WI38 (cell line): ENCODE results near the gene SFSWAP.
"Not testable (repeated sequence)": the region's sequence is repeated elsewhere in the genome, so short reads cannot be mapped to it uniquely, and the experiment has no call there.

Experiments used
- H3K4me3 ChIP-seq: 2 replicates; pipeline ENCODE4 v1.5.1; 2011; ENCODE audit warnings: low read depth, mild to moderate bottlenecking, control low read depth, low read length
- TF ChIP-seq, protein P1 (sequence below): IDR thresholded peaks from 2 replicates; pipeline ENCODE4 v1.5.1; 2012; ENCODE audit warnings: low read depth, mild to moderate bottlenecking, control low read depth, low read length

SFSWAP gene

DNA sequence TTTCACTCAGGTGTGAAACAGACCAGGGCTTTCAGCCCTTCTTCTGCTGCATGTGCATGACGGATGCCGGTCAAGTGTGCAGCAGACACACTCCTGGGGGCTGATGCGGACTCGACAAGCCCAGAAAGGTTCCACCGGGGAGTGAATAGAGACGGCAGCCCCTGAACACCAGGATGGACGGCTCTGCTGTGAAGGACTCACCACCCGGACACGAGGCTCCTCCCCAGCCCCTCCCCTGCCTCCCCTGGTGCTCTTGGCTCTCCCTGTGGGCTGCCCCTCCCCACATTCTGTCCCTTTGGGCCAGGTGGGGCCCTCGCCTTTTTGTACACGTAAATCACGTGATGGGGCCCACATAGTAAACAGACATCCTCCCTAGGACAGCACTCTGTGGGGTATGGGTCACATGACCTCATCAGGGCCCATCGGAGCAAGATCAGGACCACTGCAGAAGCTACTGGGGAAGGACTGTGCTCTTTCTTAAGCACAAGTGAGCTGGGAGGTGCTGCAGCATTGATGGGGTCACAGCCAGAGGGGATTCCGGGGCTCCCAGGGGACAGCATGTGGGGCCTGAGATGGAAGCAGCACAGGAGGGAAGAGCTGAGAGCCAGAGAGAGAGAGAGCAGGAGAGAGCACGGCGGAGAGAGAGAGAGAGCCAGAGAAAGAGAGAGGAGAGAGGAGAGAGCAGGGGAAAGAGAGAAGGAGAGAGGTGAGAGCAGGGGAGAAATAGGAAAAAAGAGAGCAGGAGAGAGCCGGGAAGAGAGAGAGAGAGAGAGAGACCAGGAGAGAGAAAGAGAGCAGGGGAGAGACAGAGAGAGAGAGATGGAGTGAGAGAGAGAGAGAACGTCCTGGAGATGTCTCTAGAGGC lies 30.3 kb upstream of the SFSWAP start:
- not testable (repeated sequence) for H3K4me3 ChIP-seq

DNA sequence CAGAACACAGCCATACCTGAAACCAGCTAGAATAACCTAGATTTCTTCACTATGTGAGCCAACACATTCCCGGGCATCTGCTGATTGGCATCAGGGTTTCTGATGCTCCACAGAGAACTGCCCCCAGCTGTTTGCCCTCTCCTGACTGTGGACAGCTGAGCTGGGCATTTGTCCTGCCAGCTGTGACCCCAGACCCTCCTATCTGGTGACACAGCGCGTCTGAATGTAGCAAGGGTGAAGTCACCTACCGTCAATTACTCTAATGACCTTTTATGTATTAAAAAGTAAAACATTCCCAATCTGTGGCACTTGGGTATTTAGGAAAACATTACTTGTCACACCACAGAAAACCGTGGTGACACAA lies 29.7 kb upstream of the SFSWAP start:
- TF ChIP-seq, protein P1, sequence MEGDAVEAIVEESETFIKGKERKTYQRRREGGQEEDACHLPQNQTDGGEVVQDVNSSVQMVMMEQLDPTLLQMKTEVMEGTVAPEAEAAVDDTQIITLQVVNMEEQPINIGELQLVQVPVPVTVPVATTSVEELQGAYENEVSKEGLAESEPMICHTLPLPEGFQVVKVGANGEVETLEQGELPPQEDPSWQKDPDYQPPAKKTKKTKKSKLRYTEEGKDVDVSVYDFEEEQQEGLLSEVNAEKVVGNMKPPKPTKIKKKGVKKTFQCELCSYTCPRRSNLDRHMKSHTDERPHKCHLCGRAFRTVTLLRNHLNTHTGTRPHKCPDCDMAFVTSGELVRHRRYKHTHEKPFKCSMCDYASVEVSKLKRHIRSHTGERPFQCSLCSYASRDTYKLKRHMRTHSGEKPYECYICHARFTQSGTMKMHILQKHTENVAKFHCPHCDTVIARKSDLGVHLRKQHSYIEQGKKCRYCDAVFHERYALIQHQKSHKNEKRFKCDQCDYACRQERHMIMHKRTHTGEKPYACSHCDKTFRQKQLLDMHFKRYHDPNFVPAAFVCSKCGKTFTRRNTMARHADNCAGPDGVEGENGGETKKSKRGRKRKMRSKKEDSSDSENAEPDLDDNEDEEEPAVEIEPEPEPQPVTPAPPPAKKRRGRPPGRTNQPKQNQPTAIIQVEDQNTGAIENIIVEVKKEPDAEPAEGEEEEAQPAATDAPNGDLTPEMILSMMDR, result no peak
- H3K4me3 ChIP-seq, result no peak overlapping the region

DNA sequence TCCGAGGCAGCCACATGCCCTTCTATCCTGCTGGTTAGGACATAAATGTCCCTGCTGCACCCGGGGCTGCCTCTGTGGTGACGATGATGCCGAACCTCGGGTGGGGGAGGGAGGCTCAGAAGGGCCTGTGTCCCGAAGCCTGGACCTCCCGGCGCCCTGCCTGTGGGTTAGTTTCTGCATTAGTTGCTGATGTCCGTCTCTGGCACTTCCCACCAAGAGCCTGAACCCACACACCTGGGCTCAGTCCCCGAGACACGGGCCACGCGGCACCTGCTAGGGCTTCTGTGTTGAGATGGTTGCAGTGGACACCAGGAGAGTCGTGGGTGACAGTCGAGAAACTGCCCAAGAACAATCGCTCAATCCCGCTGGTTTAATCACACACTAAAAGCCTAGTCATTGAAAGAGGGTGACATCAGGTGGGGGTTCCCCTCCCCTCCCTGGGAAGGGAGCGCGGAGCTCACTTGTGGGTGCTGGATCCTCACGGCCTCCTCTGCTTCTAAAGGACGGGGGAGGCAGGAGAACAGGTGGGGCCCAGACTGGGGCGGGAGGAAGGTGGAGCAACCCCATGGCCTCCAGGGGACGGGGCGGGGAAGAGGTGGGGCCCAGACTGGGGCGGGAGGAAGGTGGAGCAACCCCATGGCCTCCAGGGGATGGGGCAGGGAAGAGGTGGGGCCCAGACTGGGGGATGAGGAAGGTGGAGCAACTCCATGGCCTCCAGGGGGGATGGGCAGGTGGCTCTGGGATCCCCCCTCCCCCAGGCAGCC lies 29.0 kb upstream of the SFSWAP start:
- not testable (repeated sequence) for H3K4me3 ChIP-seq

DNA sequence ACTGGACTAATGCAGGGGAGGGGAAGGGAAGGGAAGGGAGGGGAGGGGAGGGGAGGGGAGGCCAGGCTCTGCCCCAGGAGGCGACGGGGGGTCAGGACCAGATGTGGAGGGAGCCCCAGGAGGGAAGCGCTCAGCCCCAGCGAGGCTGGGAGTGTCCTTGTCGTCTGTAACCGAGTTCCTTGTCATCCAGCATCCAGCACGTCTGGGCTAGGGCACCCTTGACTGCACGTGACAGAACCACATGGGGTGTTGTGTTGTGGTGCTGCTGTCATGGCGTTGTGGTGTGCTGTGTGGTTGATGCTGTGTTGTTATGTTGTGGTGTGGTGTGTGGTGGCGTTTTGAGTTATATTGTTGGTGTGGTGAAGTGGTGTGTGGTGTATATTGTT lies 28.4 kb upstream of the SFSWAP start:
- no peak overlapping the region for H3K4me3 ChIP-seq
- TF ChIP-seq, protein P1, result no peak

DNA sequence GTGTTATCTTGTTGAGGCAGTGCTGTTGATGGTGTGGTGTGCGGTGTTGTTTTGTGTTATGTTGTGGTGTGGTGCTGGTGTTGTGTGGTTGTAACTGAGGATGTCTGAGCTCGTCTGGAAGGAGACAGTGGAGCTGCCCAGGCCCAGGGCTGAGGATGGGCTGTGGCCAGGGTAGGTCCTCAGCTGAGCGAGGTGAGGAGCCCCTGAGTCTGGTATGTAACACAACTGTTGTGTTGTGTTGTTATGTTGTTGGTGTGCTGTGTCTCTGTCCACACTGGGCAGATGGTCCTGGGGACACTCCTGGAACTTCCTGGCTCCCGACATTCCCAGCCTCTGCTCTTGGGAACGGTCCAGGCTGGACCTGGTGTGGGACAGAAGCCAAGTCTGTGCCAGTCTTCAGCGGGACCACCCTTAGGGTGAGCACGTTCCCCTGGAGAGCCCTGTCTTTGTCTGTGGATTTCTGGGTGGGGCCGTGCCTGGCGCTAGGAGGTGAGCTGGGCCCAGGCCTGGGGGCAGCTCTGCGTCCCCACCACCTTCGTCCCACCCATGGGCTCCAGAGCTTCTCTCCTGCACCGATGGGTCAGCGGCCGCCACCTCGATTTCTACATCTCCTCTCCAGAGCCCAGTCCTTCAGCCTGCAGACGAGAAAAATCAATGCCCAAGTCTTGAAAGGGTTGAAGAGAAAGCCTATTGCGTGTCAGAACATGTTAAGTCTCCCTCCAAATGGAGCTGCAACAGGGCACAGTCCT lies 27.4 kb upstream of the SFSWAP start:
- no peak overlapping the region for H3K4me3 ChIP-seq
- TF ChIP-seq, protein P1, result no peak

DNA sequence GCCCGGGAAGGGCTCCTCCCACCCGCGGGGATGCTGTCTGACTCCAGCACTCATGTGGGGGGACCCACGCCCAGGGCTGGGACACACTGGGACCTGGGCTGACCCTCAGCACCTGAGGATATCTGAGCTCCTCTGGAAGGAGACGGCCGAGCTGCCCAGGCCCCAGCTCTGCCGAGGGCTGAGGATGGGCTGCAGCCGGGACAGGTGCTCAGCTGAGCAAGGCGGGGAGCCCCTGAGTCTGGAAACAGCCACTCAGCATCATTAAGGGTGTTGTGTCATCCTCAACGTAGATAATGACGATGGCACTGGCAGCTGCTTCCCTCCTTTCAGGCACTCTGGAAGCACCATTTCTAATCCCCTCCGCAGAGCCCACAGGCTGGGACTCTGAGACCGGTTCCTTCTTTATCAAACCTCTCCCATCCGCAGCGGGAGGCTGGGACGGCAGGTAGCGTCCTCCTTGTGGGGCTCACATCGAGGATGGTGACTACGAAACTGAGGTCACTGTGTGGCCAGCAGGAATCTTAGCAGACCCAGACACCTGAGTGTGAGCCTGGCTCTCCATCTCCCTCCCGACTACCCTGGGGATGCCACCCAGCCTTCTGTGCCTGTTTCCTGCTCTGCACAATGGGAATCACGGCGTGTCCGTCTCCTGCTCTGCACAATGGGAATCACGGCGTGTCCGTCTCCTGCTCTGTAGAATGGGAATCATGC lies 26.7 kb upstream of the SFSWAP start:
- TF ChIP-seq, protein P1, result no peak
- no peak overlapping the region for H3K4me3 ChIP-seq

DNA sequence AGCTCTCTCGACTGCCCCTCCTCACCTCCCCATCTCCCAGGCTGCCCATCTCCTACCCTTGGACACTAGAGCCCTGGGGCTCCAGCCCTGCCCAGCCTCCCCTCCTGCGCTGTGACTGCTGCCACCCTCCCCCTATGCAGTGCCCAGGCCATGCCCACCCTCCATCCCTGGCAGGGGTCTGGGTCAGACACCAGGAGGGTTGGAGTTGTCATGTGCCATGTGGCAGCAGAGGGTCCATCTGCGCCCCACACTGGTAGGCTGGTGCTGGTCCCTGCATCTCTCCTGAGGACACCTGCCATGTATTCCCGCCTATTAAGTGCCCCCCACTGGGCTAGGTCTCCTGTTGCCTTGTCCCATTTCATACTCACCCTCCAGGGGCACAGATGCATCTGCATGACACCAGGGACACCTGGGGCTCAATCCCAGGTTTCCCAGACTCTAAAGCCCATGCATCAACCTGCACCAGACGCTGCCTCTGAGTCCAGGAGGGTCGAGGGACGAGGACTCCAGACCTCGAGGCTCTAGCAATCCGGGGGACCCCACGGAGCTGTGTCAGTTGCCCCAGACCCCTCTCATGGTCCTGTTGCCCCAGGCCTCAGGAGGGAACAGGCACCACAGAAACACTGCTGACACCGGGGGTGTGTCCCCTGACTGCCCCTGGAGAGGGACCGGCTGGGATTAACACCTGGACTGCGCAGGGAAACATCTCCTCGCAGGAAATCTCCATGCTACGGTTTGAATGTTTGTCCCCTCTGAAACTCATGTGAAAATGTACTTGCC lies 23.4 kb upstream of the SFSWAP start:
- H3K4me3 ChIP-seq, result no peak overlapping the region
- TF ChIP-seq, protein P1, result no peak
